ENCODE measurements around the gene MASP2.

DNA sequence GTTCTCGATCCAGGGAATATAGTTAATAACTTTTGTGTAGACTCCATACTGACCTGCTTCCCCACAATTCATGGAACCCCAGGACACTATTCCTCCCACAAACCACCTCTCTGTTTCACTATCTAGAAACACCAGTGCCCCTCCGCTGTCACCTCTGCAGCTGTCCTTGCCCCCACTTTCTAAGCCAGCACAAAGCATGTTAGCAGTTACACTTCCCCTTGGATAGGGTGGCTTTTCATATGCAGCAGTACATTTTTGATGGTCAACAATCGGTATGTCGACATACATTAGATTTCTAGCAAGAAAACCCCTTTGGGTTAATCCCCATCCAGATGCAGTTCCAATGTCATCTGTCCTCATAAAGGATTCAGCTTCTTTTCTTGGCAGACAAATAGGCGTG is 20.1 kb downstream of the MASP2 start:
- TF ChIP-seq CTCF (IDR thresholded peaks at IDR 0.05 in 2 of 3, conservative IDR thresholded peaks at IDR 0.05 in 1 of 3; ENCODE audit: borderline replicate concordance in 1 of 3, insufficient read depth in 1 of 3, low read depth in 2 of 3, low read length in 2 of 3), result no peak
- TF ChIP-seq EZH2phosphoT487 (IDR thresholded peaks at IDR 0.05; ENCODE audit: borderline replicate concordance), result no peak
- no peak for TF ChIP-seq TCF7L2 (IDR thresholded peaks at IDR 0.05; ENCODE audit: borderline replicate concordance, extremely low read depth, insufficient read depth, insufficient read length)
- no peak for TF ChIP-seq YY1 (IDR thresholded peaks at IDR 0.05; ENCODE audit: extremely low read depth, insufficient replicate concordance, low read depth, low read length)
- TF ChIP-seq POLR2AphosphoS5 (IDR thresholded peaks at IDR 0.05; ENCODE audit: low read depth, low read length), result 0 out of 2 replicates have a peak, but pooled peaks have one; percentile 20
- no peak for TF ChIP-seq POLR2A (IDR thresholded peaks at IDR 0.05; ENCODE audit: borderline replicate concordance, extremely low read depth, insufficient read depth, insufficient read length)
- TF ChIP-seq JUND (IDR thresholded peaks at IDR 0.05), result no peak
- TF ChIP-seq RAD21 (IDR thresholded peaks at IDR 0.05; ENCODE audit: low read depth), result no peak
- TF ChIP-seq CEBPB (IDR thresholded peaks at IDR 0.05; ENCODE audit: low read depth), result no peak
- no peak for TF ChIP-seq MAX (IDR thresholded peaks at IDR 0.05)
- no peak for TF ChIP-seq EZH2 (IDR thresholded peaks at IDR 0.05)
- no peak for TF ChIP-seq REST (IDR thresholded peaks at IDR 0.05; ENCODE audit: low read depth)
- no peak for TF ChIP-seq FOSL1 (IDR thresholded peaks at IDR 0.05; ENCODE audit: low read depth)
- no peak for TF ChIP-seq SRF (IDR thresholded peaks at IDR 0.05; ENCODE audit: low read depth)
